Omental fat pad (tissue), 4 donors: ENCODE results near the gene OPCML. TPM values are rescaled to one million over a fixed set of nuclear protein-coding genes. Genes with fewer than 3 reads are reported as not detected.

Experiments used
- ATAC-seq: fragments of 150-250 bp; one replicate; pipeline ENCODE4 v1.9.1; 2016; ENCODE audit warnings: mild to moderate bottlenecking, moderate library complexity; ENCODE audit not compliant: low FRiP score
- DNase-seq: peaks from one replicate; pipeline ENCODE4 v3.0.0-alpha.2; 2019; ENCODE audit warnings: low spot score
- total RNA-seq, 4 donors: library from RNA; depleted of rRNA; stranded (reverse); fragments of >200 nt; gene quantifications; one replicate each; pipeline ENCODE4 v1.1.0, GENCODE V29; 2016
- TF ChIP-seq, protein P1 (sequence below), 3 donors: fragments of 450-650 bp; IDR thresholded peaks; one replicate each; pipeline ENCODE4 v1.5.1; 2016 to 2017; ENCODE audit warnings: antibody characterized with exemption in 3 of 3, mild to moderate bottlenecking in 3 of 3, moderate library complexity in 2 of 3

OPCML gene
- total RNA-seq, 4 donors from 2014 or later: 0.32 TPM; not detected in 3

GRCh38 chr11:133227632-133228111 lies 304.6 kb downstream of the OPCML start:
- TF ChIP-seq, protein P1, sequence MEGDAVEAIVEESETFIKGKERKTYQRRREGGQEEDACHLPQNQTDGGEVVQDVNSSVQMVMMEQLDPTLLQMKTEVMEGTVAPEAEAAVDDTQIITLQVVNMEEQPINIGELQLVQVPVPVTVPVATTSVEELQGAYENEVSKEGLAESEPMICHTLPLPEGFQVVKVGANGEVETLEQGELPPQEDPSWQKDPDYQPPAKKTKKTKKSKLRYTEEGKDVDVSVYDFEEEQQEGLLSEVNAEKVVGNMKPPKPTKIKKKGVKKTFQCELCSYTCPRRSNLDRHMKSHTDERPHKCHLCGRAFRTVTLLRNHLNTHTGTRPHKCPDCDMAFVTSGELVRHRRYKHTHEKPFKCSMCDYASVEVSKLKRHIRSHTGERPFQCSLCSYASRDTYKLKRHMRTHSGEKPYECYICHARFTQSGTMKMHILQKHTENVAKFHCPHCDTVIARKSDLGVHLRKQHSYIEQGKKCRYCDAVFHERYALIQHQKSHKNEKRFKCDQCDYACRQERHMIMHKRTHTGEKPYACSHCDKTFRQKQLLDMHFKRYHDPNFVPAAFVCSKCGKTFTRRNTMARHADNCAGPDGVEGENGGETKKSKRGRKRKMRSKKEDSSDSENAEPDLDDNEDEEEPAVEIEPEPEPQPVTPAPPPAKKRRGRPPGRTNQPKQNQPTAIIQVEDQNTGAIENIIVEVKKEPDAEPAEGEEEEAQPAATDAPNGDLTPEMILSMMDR (IDR thresholded peaks at IDR 0.05): no peak
- ATAC-seq: no peak
- DNase-seq: no peak

- TF ChIP-seq, protein P1 (IDR thresholded peaks at IDR 0.05): no peak
- ATAC-seq (no peak), DNase-seq (no peak)
These were observed 308.0 kb downstream of the OPCML start for GRCh38 chr11:133224271-133224670.

GRCh38 chr11:133222425-133223330 lies 309.6 kb downstream of the OPCML start:
- DNase-seq: no peak
- TF ChIP-seq, protein P1 (IDR thresholded peaks at IDR 0.05): no peak
- ATAC-seq: no peak

DNA sequence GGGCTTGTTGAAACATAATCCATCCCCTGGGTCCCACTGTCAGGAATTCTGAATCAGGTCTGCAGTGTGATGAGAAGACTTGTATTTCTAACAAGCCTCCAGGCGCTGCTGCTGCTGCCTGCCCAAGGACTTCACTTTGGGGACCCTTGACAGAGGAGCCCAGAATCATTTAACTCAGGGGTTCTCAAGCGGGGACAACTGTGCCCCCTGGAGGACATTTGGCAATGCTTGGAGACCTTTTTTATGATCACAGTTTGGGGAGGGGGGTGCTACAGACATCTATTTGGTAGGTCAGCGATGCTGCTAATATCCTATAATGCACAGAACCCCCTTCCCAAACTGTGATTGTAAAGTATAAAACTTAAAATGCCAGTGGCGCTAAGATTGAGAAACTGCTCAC lies 312.8 kb downstream of the OPCML start:
- DNase-seq (no peak), ATAC-seq (no peak)
- TF ChIP-seq, protein P1 (IDR thresholded peaks at IDR 0.05): no peak

GRCh38 chr11:133216813-133217212 lies 315.5 kb downstream of the OPCML start:
- no peak for DNase-seq
- ATAC-seq: no peak
- TF ChIP-seq, protein P1 (IDR thresholded peaks at IDR 0.05): no peak

GRCh38 chr11:133215596-133216230 lies 316.6 kb downstream of the OPCML start:
- ATAC-seq: no peak
- TF ChIP-seq, protein P1 (IDR thresholded peaks at IDR 0.05): no peak

More at GRCh38 chr11:133215596-133216230, 316.6 kb downstream of the OPCML start:
- no peak for DNase-seq
